Measurements from ENCODE around the gene CD46.
A peak's percentile ranks its signal among the peaks of the same experiment; 100 is the strongest.
"Not testable (repeated sequence)": the region's sequence is repeated elsewhere in the genome, so short reads cannot be mapped to it uniquely, and the experiment has no call there.

The CD46 gene

GRCh38 chr1:207752456-207752998, 673 bp downstream of the CD46 start:
- DNase-seq, result no peak

- DNase-seq, result no peak
Measured at GRCh38 chr1:207753611-207754010, 1.8 kb downstream of the CD46 start.

DNA sequence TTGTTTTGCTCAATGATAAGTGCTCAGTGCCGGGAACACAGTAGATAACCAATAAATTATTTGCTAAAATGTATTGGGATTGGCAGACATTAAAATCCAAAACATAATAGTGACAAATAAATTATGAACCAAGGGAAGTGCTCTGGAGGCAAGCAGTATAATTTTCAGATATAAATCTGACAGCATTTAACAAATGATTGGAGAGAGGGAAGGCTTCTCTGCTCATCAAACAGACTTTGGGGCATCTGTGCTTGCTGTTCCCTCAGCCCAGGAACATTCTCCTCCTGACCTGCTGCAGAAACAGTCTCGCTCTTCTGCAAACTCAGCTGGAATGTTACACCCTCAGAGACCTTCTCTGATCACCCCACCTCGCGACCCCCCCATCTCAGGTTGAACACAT, 2.2 kb downstream of the CD46 start:
- DNase-seq, result no peak

DNA sequence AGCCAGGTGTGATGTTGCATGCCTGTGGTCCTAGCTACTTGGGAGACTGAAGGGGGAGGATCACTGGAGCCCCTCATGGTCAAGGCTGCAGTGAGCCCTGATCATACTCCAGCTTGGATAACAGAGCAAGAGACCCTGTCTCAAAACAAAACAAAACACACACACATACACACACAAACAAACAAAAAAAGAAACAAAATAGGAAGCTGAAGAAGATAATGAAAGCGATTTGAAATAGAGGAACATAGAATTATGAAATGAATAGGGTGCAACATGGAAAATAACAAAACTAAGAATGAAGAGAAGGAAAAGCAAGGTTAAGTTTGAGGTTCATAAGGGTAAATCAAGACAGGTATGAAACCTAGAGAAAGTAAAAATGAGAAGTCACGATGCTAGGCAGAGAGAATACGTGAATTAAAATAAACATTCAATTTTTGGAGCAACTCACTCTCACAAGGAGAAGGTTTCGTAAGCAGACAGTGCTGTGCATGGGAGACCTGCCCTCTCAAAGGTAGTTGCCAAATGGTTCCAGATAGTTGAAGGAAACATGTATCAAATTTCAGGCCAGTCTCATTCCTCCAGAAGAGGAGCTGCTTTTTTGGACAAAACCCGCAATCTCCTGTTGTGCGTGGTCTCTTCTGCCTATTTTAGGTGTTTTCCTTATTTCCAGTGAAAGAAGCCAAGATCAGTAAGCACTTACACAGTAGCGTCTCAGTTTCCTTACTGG, 3.3 kb downstream of the CD46 start:
- DNase-seq, result no peak

- no peak for DNase-seq
Measured at GRCh38 chr1:207755846-207756693, 4.2 kb downstream of the CD46 start.

DNA sequence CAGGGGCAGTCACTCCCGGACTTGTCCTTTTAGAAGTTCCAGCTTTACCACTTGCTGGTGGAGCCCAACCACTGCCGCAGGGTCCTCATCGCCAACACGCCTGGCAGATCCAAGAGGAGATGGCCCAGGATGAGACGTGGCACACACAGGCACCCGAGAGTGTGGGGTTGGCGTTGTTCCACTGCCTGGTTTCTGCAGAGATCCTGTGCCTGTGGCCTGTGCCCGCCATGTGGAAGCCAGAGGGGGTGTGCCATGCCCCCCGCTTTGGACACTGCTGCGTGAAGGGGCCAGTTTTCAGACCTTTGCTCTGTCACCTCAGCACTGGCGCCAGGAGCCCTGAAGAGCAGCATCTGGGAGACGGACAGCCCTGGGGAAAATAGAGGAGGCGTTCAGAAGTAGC, 10.8 kb downstream of the CD46 start:
- DNase-seq, result no peak

DNA sequence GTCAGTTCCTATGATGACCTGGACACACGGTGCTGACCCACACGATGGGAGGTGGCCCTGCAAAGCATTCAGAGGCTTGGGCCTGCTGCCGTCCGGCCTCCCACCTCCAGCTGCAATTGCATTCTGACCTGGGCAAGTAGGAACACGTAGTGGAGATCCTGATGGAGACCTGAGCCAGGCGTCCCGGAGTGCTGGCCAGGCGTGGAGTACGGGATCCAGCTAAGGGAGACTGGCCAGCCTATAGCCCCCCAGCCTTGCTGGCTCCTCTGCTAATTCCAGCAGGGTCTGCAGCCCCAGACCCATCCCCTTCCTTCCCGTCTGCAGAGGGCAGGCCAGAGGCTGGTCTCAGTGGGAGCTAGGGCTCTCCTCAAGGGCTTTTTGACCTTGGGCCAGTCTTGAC, 11.2 kb downstream of the CD46 start:
- no peak for DNase-seq

- DNase-seq, result no peak
Measured at GRCh38 chr1:207763972-207764371, 12.1 kb downstream of the CD46 start.

DNA sequence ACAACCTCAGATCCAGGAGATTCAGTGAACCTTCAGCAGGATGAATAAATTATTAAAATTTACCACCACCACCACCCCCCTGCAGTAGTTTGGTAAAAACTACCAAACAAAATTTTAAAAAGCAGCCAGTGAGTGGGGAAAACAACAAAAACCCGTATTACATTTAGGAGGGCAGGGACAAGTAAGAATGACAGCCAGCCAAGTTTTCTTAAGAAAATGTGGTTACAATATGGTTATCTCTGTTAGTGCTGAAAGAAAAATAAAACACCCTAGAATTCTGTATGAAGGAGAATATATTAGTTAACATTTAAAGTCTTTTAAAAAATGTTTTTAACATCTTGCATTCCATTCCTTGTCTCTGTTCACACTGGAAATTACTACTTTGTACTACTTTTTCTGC, 14.7 kb downstream of the CD46 start:
- DNase-seq, result no peak

DNA sequence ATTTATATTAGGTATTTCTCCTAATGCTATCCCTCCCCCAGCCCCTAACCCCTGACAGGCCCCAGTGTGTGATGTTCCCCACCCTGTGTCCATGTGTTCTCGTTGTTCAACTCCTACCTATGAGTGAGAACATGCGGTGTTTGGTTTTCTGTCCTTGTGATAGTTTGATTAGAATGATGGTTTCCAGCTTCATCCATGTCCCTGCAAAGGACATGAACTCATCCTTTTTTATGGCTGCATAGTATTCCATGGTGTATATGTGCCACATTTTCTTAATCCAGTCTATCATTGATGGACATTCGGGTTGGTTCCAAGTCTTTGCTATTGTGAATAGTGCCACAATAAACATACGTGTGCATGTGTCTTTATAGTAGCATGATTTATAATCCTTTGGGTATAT, 18.7 kb downstream of the CD46 start:
- DNase-seq, result not testable (repeated sequence)

DNA sequence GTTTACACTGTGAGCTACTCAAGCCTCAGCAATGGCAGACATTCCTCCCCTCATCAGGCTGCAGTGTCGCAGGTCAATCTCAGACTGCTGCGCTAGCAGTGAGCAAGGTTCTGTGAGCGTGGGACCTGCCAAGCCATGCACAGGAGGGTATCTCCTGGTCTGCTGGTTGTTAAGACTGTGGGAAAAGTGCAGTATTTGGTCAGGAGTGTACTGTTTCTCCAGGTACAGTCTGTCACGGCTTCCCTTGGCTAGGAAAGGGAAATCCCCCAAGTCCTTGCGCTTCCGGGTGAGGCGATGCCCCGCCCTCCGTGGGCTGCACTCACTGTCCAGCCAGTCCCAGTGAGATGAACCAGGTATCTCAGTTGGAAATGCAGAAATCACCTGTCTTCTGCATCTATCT, 24.2 kb downstream of the CD46 start:
- not testable (repeated sequence) for DNase-seq

DNA sequence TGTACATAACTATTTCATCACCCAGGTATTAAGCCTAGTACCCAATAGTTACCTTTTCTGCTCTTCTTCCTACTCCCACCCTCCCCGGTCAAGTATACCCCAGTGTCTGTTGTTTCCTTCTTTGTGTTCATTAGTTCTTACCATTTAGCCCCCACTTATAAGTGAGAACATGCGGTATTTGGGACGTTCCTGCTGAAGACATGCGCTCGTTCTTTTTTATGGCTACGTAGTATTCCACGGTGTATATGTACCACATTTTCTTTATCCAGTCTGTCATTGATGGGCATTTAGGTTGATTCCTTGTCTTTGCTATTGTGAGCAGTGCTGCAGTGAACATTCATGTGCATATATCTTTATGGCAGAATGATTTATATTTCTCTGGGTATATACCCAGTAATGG, 25.6 kb downstream of the CD46 start:
- DNase-seq, result not testable (repeated sequence)

GRCh38 chr1:207779008-207779407, 27.2 kb downstream of the CD46 start:
- DNase-seq, result no peak

- DNase-seq, result no peak
Measured at GRCh38 chr1:207781312-207781711, 29.5 kb downstream of the CD46 start.

GRCh38 chr1:207787776-207788175, 35.9 kb downstream of the CD46 start:
- DNase-seq, result no peak

DNA sequence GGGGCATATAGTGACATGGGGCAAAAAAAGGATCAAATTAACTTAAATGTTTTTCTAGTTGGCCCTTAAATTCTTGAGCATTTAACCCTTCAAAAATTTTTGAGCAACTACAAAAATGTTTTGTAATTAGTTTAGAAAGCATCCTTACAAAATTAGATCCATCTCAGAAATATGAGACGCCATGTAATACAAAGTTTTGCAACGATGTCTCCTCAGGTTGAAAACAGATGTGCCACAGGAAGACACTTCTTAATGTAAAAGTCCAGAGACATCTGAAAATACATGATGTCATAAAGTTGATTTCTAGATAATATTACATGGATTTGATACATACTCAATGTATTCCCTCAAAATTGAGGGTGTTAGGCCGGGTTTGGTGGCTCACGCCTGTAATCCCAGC, 37.5 kb downstream of the CD46 start:
- no peak for DNase-seq

DNA sequence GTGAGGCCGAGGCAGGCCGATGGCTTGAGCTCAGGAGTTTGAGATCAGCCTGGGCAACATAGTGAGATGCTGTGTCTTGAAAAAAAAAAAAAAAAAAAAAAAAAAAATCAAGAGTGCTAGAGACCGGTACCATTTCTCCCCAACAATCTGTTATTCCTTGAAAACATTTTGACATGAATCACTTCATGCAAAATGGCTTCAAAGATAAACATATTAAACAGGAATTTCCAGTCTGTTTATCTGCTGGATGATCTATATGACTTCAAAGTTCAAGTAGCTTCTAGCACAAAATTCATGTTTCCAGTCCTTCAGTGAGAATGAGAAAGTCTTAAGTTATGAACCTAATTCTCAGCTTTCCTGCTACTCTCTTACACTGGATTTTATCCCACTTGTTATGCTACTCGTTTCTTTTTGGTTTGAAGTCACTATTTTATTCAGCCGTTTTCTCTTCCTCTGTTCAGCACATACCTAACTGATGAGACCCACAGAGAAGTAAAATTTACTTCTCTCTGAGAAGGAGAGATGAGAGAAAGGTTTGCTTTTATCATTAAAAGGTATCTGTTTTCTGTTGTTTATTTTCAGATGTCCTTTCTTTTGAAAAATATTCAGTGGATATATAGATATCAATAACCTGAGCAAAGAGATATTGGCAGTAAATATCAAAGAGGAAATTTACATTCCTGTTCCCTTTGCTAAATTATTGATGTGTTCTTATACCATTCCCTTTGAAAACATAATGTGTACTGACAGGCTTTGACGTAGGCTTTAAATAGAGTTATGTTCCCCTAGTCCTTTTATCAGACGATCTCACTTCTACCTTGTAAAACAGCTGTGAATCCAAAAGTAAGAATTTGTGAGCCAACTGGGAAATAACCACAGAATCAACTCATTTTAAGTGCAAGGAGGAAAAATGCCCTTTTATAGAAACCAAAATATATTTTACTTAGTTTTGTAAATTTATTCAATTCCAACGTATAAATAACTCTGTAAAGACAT, 38.2 kb downstream of the CD46 start:
- no peak for DNase-seq

DNA sequence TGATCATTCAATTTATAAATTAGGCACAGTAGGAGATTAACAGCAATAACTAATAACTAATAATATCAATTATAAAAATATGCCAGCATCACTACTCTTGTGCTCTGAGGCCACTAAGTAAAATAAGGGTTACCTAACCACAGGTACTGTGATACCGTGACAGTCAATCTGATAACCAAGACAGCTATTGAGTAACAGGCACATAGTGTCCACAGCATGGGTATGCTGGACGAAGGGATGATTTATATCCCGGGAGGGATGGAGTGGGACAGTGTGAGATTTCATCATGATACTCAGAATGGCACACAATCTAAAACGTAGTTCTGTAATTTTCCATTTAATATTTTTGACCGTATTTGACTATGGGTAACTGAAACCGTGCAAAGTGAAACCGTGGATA, 39.4 kb downstream of the CD46 start:
- no peak for DNase-seq

DNA sequence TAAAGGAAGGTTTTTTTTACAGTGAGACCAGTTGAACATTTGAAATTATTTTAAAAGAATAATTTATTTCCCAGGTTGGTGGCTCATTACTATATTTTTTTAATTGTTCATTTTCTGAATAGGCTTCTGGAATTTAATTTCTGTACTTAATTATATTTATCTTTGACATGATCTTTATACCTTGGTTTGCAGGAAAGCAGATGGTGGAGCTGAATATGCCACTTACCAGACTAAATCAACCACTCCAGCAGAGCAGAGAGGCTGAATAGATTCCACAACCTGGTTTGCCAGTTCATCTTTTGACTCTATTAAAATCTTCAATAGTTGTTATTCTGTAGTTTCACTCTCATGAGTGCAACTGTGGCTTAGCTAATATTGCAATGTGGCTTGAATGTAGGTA, 41.5 kb downstream of the CD46 start:
- no peak for DNase-seq

DNA sequence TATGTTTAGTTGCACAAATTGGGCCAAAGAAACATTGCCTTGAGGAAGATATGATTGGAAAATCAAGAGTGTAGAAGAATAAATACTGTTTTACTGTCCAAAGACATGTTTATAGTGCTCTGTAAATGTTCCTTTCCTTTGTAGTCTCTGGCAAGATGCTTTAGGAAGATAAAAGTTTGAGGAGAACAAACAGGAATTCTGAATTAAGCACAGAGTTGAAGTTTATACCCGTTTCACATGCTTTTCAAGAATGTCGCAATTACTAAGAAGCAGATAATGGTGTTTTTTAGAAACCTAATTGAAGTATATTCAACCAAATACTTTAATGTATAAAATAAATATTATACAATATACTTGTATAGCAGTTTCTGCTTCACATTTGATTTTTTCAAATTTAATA, 43.0 kb downstream of the CD46 start:
- DNase-seq, result no peak

- DNase-seq, result peak; percentile 55
Measured at GRCh38 chr1:207797229-207797973, 45.5 kb downstream of the CD46 start.

DNA sequence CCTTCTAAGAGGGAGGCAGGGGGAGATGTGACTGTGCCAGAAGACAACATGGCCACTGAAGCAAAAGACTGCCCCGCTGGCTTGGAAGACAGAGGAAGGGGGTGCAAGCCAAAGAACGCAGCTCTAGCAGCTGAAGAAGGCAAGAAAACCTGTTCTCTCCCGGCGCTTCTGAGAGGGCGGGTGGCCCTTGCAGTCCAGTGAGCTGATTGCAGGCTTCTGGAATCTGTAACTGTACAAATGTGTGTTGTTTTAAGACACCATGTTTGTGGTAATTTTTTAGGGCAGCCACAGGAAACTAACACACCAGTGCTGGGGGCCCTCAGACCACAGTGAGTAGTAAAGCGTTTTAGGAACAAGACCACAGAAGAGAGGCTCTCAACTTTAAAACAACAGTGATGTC, 47.0 kb downstream of the CD46 start:
- DNase-seq, result no peak

All from GOT3 (cell line).